ENCODE measurements around the gene CLCN7. TPM values are rescaled to one million over a fixed set of nuclear protein-coding genes. Genes with fewer than 3 reads are reported as not detected.

CLCN7 gene, protein sequence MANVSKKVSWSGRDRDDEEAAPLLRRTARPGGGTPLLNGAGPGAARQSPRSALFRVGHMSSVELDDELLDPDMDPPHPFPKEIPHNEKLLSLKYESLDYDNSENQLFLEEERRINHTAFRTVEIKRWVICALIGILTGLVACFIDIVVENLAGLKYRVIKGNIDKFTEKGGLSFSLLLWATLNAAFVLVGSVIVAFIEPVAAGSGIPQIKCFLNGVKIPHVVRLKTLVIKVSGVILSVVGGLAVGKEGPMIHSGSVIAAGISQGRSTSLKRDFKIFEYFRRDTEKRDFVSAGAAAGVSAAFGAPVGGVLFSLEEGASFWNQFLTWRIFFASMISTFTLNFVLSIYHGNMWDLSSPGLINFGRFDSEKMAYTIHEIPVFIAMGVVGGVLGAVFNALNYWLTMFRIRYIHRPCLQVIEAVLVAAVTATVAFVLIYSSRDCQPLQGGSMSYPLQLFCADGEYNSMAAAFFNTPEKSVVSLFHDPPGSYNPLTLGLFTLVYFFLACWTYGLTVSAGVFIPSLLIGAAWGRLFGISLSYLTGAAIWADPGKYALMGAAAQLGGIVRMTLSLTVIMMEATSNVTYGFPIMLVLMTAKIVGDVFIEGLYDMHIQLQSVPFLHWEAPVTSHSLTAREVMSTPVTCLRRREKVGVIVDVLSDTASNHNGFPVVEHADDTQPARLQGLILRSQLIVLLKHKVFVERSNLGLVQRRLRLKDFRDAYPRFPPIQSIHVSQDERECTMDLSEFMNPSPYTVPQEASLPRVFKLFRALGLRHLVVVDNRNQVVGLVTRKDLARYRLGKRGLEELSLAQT
- total RNA-seq (2014; rRNA removed; shearing (Covaris generic)): 19.8 and 26.6 TPM in 2 replicates

- peaks cover 10% of the 10 kb centered on the region for H3K36me3 ChIP-seq
- H3K27me3 ChIP-seq (replicated peaks): no peaks in the 10 kb centered on the region
- H3K4me1 ChIP-seq (replicated peaks): peaks cover 23% of the 10 kb centered on the region
- H3K9me3 ChIP-seq (replicated peaks): no peaks in the 10 kb centered on the region
- peak; percentile 82 to 87 for DNase-seq (ENCODE audit: low read depth in 1 of 2, low spot score in 2 of 2)
- H3K4me3 ChIP-seq: peak within 1 kb of the TSS; percentile 94
- peak within 1 kb of the TSS; percentile 77 for H3K27ac ChIP-seq
These were observed at the start of gene CLCN7 for GRCh38 chr16:1474796-1475551. TSS of gene CLCN7 (minus strand) at chr16:1475028. CDS start at chr16:1474974, 54 bp downstream.

DNA sequence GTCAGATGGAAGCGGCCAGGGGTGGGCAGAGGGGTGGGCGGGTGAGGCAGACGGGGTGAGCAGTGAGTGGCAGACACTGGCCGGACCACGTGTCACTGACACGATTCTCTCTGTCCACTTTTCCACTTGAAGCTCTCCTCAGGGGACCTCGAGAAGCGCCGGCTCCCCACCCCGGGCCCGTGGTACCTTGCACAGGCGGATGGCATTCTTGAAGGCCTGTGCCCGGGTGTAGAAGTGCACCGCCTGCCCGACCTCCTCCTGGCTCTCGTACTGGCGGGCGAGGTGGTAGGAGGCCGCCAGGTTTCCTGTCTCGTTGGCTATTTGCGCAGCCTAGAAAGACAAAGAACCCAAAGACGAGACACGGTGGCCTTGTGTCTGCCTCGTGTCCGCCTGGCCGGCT, 49.5 kb upstream of the CLCN7 start:
- Histone ChIP-seq H3K27ac (no peak overlapping the region), H3K4me1 (replicated peaks) (no peaks in the 10 kb centered on the region), H3K27me3 (replicated peaks) (no peaks in the 10 kb centered on the region), H3K4me3 (no peak overlapping the region), H3K9me3 (replicated peaks) (no peaks in the 10 kb centered on the region), H3K36me3 (no peaks in the 10 kb centered on the region)
- DNase-seq (ENCODE audit: low read depth in 1 of 2, low spot score in 2 of 2): no peak

DNA sequence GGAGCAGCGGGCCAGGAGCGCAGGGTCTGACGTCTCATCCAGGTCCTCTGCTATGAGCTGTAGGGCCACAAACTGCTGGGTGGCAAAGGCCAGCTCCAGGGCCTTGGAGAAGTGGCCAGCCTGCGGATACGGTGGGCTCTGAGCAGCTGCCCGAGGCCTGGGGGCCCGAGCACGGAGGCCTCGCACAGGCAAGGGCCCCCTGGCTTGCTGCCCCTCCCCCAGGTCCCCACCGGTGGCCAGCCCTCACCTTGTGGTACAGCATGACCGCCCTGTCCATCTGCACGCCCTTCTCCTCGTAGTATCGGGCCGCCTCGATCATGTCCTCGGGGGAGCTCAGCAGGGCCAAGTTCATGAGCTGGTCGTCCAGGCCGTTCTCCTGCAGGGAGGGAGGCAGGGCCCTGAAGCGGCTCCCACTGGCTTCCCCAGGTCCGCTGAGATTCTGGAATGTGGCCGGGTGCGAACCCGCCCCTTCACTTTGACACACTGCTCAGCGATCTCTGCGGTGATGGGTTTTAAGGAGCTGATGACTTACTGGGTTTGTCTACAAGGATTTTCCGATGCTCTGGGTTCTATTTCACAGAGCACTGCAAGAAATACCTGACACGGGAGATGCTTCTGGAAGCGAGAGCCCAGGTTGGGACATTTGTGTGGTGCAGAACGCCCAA, 48.9 kb upstream of the CLCN7 start:
- Histone ChIP-seq H3K4me1 (replicated peaks) (no peaks in the 10 kb centered on the region), H3K36me3 (no peaks in the 10 kb centered on the region), H3K4me3 (no peak overlapping the region), H3K27me3 (replicated peaks) (no peaks in the 10 kb centered on the region), H3K27ac (no peak overlapping the region), H3K9me3 (replicated peaks) (no peaks in the 10 kb centered on the region)
- DNase-seq (ENCODE audit: low read depth in 1 of 2, low spot score in 2 of 2): no peak

DNA sequence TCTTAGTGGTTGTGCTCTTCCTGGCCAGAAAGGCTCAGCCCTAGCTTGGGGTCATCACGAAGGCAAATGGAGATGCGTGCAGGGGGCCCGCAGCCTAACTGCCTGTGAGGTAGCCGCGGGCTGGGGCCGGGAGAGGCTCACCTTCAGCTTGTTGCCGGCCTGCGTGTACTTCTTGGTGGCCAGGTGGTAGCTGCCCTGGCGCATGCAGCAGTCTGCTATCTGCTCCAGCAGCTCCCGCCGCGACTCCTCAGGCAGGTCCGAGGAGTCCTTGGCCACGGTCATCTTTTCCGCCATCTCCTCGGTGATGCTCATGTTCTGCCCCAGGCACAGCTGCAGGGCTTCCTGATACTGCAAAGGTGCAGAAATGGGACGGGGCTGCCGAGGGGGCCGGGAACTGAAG, 45.6 kb upstream of the CLCN7 start:
- Histone ChIP-seq H3K27me3 (replicated peaks) (no peaks in the 10 kb centered on the region), H3K36me3 (no peaks in the 10 kb centered on the region), H3K4me3 (no peak overlapping the region), H3K4me1 (replicated peaks) (no peaks in the 10 kb centered on the region), H3K9me3 (replicated peaks) (no peaks in the 10 kb centered on the region), H3K27ac (no peak overlapping the region)
- no peak for DNase-seq (ENCODE audit: low read depth in 1 of 2, low spot score in 2 of 2)

GRCh38 chr16:1519831-1520230, 45.0 kb upstream of the CLCN7 start:
- Histone ChIP-seq H3K27me3 (replicated peaks) (no peaks in the 10 kb centered on the region), H3K4me3 (no peak overlapping the region), H3K4me1 (replicated peaks) (no peaks in the 10 kb centered on the region), H3K36me3 (no peaks in the 10 kb centered on the region), H3K9me3 (replicated peaks) (no peaks in the 10 kb centered on the region; the same call in 1 of the 2 replicates), H3K27ac (no peak overlapping the region)
- DNase-seq (ENCODE audit: low read depth in 1 of 2, low spot score in 2 of 2): no peak

GRCh38 chr16:1518626-1519135, 43.9 kb upstream of the CLCN7 start:
- H3K9me3 ChIP-seq (replicated peaks): peaks cover 2% of the 10 kb centered on the region; the same call in 1 of the 2 replicates
- H3K4me1 ChIP-seq (replicated peaks): no peaks in the 10 kb centered on the region
- H3K27me3 ChIP-seq (replicated peaks): no peaks in the 10 kb centered on the region
- H3K36me3 ChIP-seq: no peaks in the 10 kb centered on the region
- no peak overlapping the region for H3K27ac ChIP-seq
- DNase-seq (ENCODE audit: low read depth in 1 of 2, low spot score in 2 of 2): no peak
- no peak overlapping the region for H3K4me3 ChIP-seq

DNA sequence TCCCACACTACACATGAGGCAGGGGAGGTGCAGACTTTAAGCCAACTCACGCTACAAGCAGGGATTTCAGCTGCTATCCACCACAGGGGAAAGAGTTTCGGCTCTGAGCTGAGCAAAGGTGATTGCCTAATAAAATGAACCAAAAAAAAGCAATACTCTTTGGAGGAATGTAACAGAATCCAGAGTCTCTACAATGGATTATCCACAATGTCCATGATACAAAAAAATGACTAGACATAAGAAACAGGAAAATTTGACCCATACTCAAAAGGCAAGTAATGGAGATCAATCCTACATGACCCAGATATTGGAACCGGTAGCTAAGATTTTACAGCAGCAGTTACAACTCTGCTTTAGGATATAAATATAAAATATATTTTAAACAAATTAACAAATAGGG, 39.7 kb upstream of the CLCN7 start:
- Histone ChIP-seq H3K9me3 (replicated peaks) (peaks cover 2% of the 10 kb centered on the region; the same call in 1 of the 2 replicates), H3K27ac (no peak overlapping the region), H3K27me3 (replicated peaks) (no peaks in the 10 kb centered on the region), H3K36me3 (peaks cover 14% of the 10 kb centered on the region), H3K4me3 (no peak overlapping the region), H3K4me1 (replicated peaks) (no peaks in the 10 kb centered on the region)
- no peak for DNase-seq (ENCODE audit: low read depth in 1 of 2, low spot score in 2 of 2)

GRCh38 chr16:1512774-1513173, 37.9 kb upstream of the CLCN7 start:
- no peak for DNase-seq (ENCODE audit: low read depth in 1 of 2, low spot score in 2 of 2)
- Histone ChIP-seq H3K4me1 (replicated peaks) (no peaks in the 10 kb centered on the region), H3K27ac (no peak overlapping the region), H3K9me3 (replicated peaks) (peaks cover 2% of the 10 kb centered on the region; the same call in 1 of the 2 replicates), H3K27me3 (replicated peaks) (no peaks in the 10 kb centered on the region), H3K4me3 (no peak overlapping the region), H3K36me3 (peaks cover 23% of the 10 kb centered on the region)

- no peaks in the 10 kb centered on the region for H3K27me3 ChIP-seq (replicated peaks)
- H3K27ac ChIP-seq: no peak overlapping the region
- H3K4me1 ChIP-seq (replicated peaks): no peaks in the 10 kb centered on the region
- H3K4me3 ChIP-seq: no peak overlapping the region
- H3K9me3 ChIP-seq (replicated peaks): peaks cover 2% of the 10 kb centered on the region; the same call in 1 of the 2 replicates
- peaks cover 30% of the 10 kb centered on the region for H3K36me3 ChIP-seq
- no peak for DNase-seq (ENCODE audit: low read depth in 1 of 2, low spot score in 2 of 2)
These were observed 37.1 kb upstream of the CLCN7 start for GRCh38 chr16:1511662-1512569.

GRCh38 chr16:1510941-1511351, 36.1 kb upstream of the CLCN7 start:
- H3K4me1 ChIP-seq (replicated peaks): no peaks in the 10 kb centered on the region
- no peak overlapping the region for H3K4me3 ChIP-seq
- H3K36me3 ChIP-seq: peaks cover 32% of the 10 kb centered on the region
- peaks cover 2% of the 10 kb centered on the region; the same call in 1 of the 2 replicates for H3K9me3 ChIP-seq (replicated peaks)
- no peak overlapping the region for H3K27ac ChIP-seq
- DNase-seq (ENCODE audit: low read depth in 1 of 2, low spot score in 2 of 2): no peak
- no peaks in the 10 kb centered on the region for H3K27me3 ChIP-seq (replicated peaks)

- Histone ChIP-seq H3K4me3 (no peak overlapping the region), H3K9me3 (replicated peaks) (peaks cover 2% of the 10 kb centered on the region; the same call in 1 of the 2 replicates), H3K36me3 (peaks cover 32% of the 10 kb centered on the region), H3K27me3 (replicated peaks) (no peaks in the 10 kb centered on the region), H3K27ac (no peak overlapping the region), H3K4me1 (replicated peaks) (no peaks in the 10 kb centered on the region)
- DNase-seq (ENCODE audit: low read depth in 1 of 2, low spot score in 2 of 2): no peak
These were observed 35.4 kb upstream of the CLCN7 start for GRCh38 chr16:1510272-1510671.
